ENCODE data around the gene AFAP1L2. TPM values are rescaled to one million over a fixed set of nuclear protein-coding genes. Genes with fewer than 3 reads are reported as not detected.

The AFAP1L2 gene
- total and polyA plus RNA-seq, 2 donors (not counting 1 experiment from before 2014, with no cell fraction given), result 4.7 to 4.9 TPM

DNA sequence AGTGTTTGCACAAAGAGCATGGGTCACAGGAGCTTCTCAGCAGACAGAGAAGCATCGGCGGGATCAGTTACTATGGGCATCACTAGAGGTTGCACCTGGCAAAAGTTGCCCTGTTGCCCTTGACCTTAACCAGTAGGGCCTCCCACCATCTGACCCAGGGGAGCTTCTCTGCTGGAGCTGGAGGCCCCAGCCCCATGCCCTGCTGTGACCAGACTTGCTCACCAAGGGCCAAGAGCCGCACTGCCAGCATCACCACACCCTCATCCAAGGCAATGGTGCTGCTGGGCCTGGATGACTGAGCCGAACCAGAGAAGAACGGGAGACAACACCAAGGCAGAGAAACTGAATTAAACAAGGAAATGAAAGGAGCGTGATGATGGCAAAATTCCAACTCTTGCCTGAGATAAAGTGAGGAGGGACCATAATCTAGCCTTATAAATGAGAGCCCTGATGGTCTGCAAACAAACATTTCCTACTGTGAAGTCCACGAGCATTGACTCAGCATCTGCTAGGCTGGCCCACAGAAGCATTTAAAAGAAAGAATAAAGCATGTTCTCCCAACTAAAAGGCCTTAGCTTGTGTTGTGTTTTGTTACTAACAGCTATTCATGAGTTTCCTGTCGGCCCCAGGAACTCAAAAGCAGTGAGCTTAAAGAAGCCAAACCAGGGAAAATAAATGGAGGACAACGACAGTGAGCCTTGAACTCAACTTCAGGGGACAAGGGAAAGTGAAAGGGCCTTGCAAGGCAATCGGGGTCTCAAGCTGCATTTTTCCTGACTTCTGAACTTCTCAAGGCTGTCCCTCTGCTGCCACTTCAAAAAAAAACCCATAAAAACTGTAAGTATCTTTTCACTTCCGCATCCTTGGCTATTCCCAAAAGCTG lies 60.4 kb downstream of the AFAP1L2 start:
- TF ChIP-seq EZH2 (IDR thresholded peaks at IDR 0.05; ENCODE audit: borderline replicate concordance, insufficient read depth, low read depth, low read length, poor library complexity, severe bottlenecking), result no peak
- TF ChIP-seq, protein P1, sequence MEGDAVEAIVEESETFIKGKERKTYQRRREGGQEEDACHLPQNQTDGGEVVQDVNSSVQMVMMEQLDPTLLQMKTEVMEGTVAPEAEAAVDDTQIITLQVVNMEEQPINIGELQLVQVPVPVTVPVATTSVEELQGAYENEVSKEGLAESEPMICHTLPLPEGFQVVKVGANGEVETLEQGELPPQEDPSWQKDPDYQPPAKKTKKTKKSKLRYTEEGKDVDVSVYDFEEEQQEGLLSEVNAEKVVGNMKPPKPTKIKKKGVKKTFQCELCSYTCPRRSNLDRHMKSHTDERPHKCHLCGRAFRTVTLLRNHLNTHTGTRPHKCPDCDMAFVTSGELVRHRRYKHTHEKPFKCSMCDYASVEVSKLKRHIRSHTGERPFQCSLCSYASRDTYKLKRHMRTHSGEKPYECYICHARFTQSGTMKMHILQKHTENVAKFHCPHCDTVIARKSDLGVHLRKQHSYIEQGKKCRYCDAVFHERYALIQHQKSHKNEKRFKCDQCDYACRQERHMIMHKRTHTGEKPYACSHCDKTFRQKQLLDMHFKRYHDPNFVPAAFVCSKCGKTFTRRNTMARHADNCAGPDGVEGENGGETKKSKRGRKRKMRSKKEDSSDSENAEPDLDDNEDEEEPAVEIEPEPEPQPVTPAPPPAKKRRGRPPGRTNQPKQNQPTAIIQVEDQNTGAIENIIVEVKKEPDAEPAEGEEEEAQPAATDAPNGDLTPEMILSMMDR (IDR thresholded peaks at IDR 0.05), result no peak
- H3K4me1 Mint-ChIP-seq, result no peaks in the 10 kb centered on the region
- no peaks in the 10 kb centered on the region for H3K9me3 Mint-ChIP-seq (ENCODE audit: insufficient read depth)
- H2AFZ ChIP-seq (ENCODE audit: insufficient read depth, low read depth, low read length, poor library complexity, severe bottlenecking), result no peak overlapping the region
- no peaks in the 10 kb centered on the region for H3K79me2 ChIP-seq (ENCODE audit: control insufficient read depth, insufficient read depth, low read length)
- no peaks in the 10 kb centered on the region for H3K4me1 ChIP-seq (ENCODE audit: control insufficient read depth in 2 of 2, insufficient read depth in 2 of 2, low read length in 2 of 2)
- no peak overlapping the region for H3K27ac ChIP-seq (ENCODE audit: low read length in 2 of 2)
- CTCF ChIA-PET, result no interaction called here
- POLR2A ChIA-PET, result no interaction called here
- H3K27me3 ChIP-seq (replicated peaks in 1 of 4; ENCODE audit: control extremely low read depth in 1 of 4, control insufficient read depth in 3 of 4, insufficient read depth in 4 of 4, low read length in 3 of 4), result no peaks in the 10 kb centered on the region
- DNase-seq, result no peak
- no peak overlapping the region for H3K4me3 ChIP-seq (ENCODE audit: control extremely low read depth in 1 of 5, extremely low read depth in 1 of 5, insufficient read depth in 1 of 5, low read depth in 2 of 5, low read length in 4 of 5)
- intact Hi-C loops (cut with micrococcal nuclease), result no loop called here
- H3K4me3 Mint-ChIP-seq, result no peak overlapping the region
- no peaks in the 10 kb centered on the region for H3K27me3 Mint-ChIP-seq
- H3K9ac ChIP-seq (ENCODE audit: low read length), result no peak overlapping the region
- WGBS (ENCODE audit: insufficient coverage), result 62% methylated on average over 9 of the region's 11 CpGs
- no peaks in the 10 kb centered on the region for H3K36me3 ChIP-seq (replicated peaks in 1 of 2; ENCODE audit: control extremely low read depth in 1 of 2, control insufficient read depth in 1 of 2, extremely low read depth in 1 of 2, insufficient read depth in 2 of 2, low read length in 1 of 2)
- no peaks in the 10 kb centered on the region for H4K20me1 ChIP-seq (ENCODE audit: control insufficient read depth, insufficient read depth, low read length, poor library complexity, severe bottlenecking)
- H3K27ac Mint-ChIP-seq, result no peak overlapping the region
- no peak for ATAC-seq (ENCODE audit: low read depth)
- H3K4me2 ChIP-seq (replicated peaks; ENCODE audit: low read depth, low read length, poor library complexity, severe bottlenecking), result no peak overlapping the region
- H3K9me3 ChIP-seq (ENCODE audit: control extremely low read depth in 1 of 3, control insufficient read depth in 2 of 3, insufficient read depth in 1 of 3, low read length in 2 of 3), result no peaks in the 10 kb centered on the region

DNA sequence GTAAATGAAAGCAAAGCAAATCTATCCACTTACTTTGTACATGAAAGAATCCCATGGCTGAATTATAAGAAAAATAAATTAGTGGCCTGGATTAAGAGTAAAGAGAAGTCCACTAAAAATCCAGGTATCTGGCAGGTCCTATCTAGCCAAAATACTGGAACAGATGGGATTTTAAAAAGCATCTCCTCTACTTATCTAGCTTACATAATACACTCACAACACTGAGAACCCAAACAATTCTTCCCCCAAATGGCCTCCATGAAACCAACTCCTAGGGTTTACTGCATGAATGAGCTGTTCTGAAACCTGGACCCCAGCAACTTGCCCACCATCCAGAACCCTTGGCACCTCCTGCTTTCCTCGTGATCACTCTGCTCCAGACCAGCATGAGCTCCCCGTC lies 61.3 kb downstream of the AFAP1L2 start:
- no peak overlapping the region for H2AFZ ChIP-seq (ENCODE audit: insufficient read depth, low read depth, low read length, poor library complexity, severe bottlenecking)

More for the DNA sequence above, 61.3 kb downstream of the AFAP1L2 start:
- no peaks in the 10 kb centered on the region for H4K20me1 ChIP-seq (ENCODE audit: control insufficient read depth, insufficient read depth, low read length, poor library complexity, severe bottlenecking)
- H3K27me3 Mint-ChIP-seq, result no peaks in the 10 kb centered on the region
- no peaks in the 10 kb centered on the region for H3K36me3 ChIP-seq (replicated peaks in 1 of 2; ENCODE audit: control extremely low read depth in 1 of 2, control insufficient read depth in 1 of 2, extremely low read depth in 1 of 2, insufficient read depth in 2 of 2, low read length in 1 of 2)
- ATAC-seq (ENCODE audit: low read depth) (no peak), DNase-seq (no peak)
- H3K4me3 Mint-ChIP-seq, result no peak overlapping the region
- no peaks in the 10 kb centered on the region for H3K79me2 ChIP-seq (ENCODE audit: control insufficient read depth, insufficient read depth, low read length)
- H3K9me3 Mint-ChIP-seq (ENCODE audit: insufficient read depth), result no peaks in the 10 kb centered on the region
- intact Hi-C loops (cut with micrococcal nuclease), result no loop called here
- WGBS (ENCODE audit: insufficient coverage), result 69% methylated on average over 2 of the region's 2 CpGs
- H3K27ac Mint-ChIP-seq, result no peak overlapping the region
- POLR2A ChIA-PET, result no interaction called here
- no peak overlapping the region for H3K9ac ChIP-seq (ENCODE audit: low read length)
- H3K4me1 ChIP-seq (ENCODE audit: control insufficient read depth in 2 of 2, insufficient read depth in 2 of 2, low read length in 2 of 2), result no peaks in the 10 kb centered on the region
- no peaks in the 10 kb centered on the region for H3K9me3 ChIP-seq (ENCODE audit: control extremely low read depth in 1 of 3, control insufficient read depth in 2 of 3, insufficient read depth in 1 of 3, low read length in 2 of 3)
- H3K4me2 ChIP-seq (replicated peaks; ENCODE audit: low read depth, low read length, poor library complexity, severe bottlenecking), result no peak overlapping the region
- no peaks in the 10 kb centered on the region for H3K27me3 ChIP-seq (replicated peaks in 1 of 4; ENCODE audit: control extremely low read depth in 1 of 4, control insufficient read depth in 3 of 4, insufficient read depth in 4 of 4, low read length in 3 of 4)
- H3K4me1 Mint-ChIP-seq, result no peaks in the 10 kb centered on the region
- TF ChIP-seq, protein P1 (IDR thresholded peaks at IDR 0.05), result no peak
- no peak overlapping the region for H3K27ac ChIP-seq (ENCODE audit: low read length in 2 of 2)
- CTCF ChIA-PET, result no interaction called here
- no peak overlapping the region for H3K4me3 ChIP-seq (ENCODE audit: control extremely low read depth in 1 of 5, extremely low read depth in 1 of 5, insufficient read depth in 1 of 5, low read depth in 2 of 5, low read length in 4 of 5)
